Neural progenitor cell (in vitro differentiated cells): ENCODE data around the gene E2F8.
"Not testable (repeated sequence)": the region's sequence is repeated elsewhere in the genome, so short reads cannot be mapped to it uniquely, and the experiment has no call there.

ENCODE experiments used
- CTCF ChIP-seq: fragments of 200-600 bp; sonication (generic); IDR thresholded peaks from 2 replicates; pipeline ENCODE4 v1.5.1; 2017; ENCODE audit warnings: antibody characterized with exemption, mild to moderate bottlenecking
- EZH2 ChIP-seq: fragments of 200-600 bp; sonication (generic); IDR thresholded peaks from 2 replicates; pipeline ENCODE4 v1.6.1; 2017; ENCODE audit warnings: antibody characterized with exemption, mild to moderate bottlenecking, moderate library complexity
- EZH2phosphoT487 ChIP-seq: fragments of 200-600 bp; sonication (generic); IDR thresholded peaks from 2 replicates; pipeline ENCODE4 v1.6.1; 2017; ENCODE audit warnings: antibody characterized with exemption

GRCh38 chr11:19254441-19254840 lies 13.7 kb upstream of the E2F8 start:
- TF ChIP-seq CTCF, EZH2, EZH2phosphoT487: not testable (repeated sequence)
